ENCODE results near the gene CHST10.

- TF ChIP-seq CTCF (IDR thresholded peaks at IDR 0.05; ENCODE audit: extremely low read depth in 1 of 2, insufficient read depth in 1 of 2, low read depth in 1 of 2, low read length in 2 of 2), result no peak
- no peak for TF ChIP-seq EZH2 (IDR thresholded peaks at IDR 0.05; ENCODE audit: borderline replicate concordance, low read depth, low read length, severe bottlenecking)
- TF ChIP-seq MYC (IDR thresholded peaks at IDR 0.05; ENCODE audit: low read depth, low read length), result no peak
- no peak for TF ChIP-seq FOS (IDR thresholded peaks at IDR 0.05; ENCODE audit: borderline replicate concordance, insufficient read depth, low read length)
Measured at GRCh38 chr2:100429726-100430125, 12.3 kb upstream of the CHST10 start.

All from endothelial cell of umbilical vein (primary cell).